ENCODE results near the gene MIEF1.

MIEF1 gene

DNA sequence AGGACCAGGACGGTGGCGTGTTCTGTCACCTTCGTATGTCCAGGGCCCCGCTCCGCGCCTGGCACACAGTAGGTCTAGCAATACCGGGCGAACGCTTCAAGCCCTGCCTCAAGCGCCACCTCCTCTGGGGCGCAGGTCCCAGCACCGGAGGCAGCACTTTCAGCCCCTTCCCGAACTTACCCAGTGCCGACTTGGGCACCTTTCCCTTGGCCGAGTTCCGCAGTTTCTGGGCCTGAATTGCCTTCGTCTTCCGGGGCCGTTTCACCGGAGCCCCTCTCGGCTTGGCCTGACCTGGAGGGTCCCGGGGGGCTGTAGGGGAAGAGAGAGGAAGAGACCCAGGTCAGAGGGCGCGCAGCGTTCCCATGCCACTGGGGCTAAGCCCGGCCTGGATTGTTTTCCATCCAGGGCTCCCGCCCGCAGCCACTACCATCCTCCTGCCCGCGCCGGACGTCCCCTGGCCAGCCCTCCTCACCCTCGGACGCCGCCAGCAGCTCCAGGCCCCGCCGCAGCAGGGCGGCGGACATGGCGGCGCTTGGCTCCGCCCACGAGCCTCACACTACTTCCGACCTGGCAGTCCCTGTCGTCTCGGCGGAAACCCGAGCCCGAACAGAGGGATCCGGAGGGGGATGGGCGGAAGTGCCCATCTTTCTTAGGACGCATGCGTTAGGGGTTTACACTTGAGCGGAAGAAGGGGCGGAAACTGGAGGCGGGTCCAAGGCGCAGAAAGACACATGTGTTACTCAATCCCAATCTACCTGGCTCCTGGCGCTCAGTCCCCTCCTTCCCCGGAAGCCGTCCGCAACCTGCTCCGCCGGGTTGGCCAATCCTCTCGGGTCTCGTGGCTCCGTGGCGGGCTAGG is 30.4 kb downstream of the MIEF1 start, which contains the start of gene RPS19BP1 (continued):
- TF ChIP-seq ZNF335 (tag by site-specific recombination; conservative IDR thresholded peaks at IDR 0.05) (peak; percentile 89), ZNF629 (tag by site-specific recombination; IDR thresholded peaks at IDR 0.05) (peak; percentile 37), ZNF366 (tag by site-specific recombination; conservative IDR thresholded peaks at IDR 0.05) (peak; percentile 92), ZBTB17 (tag by site-specific recombination; IDR thresholded peaks at IDR 0.05) (peak; percentile 91), BCL11A (tag by site-specific recombination; IDR thresholded peaks at IDR 0.05; ENCODE audit: low read depth) (no peak), ZNF184 (tag by site-specific recombination; IDR thresholded peaks at IDR 0.05) (no peak), SP2 (tag by site-specific recombination; IDR thresholded peaks at IDR 0.05) (peak; percentile 98), ZEB2 (tag by site-specific recombination; IDR thresholded peaks at IDR 0.05) (peak; percentile 90; the same call in 1 of the 2 replicates), ZBTB8A (tag by site-specific recombination; IDR thresholded peaks at IDR 0.05) (peak; percentile 51; the same call in 1 of the 2 replicates), ZBTB20 (tag by site-specific recombination; IDR thresholded peaks at IDR 0.05) (peak; percentile 63), YY2 (tag by site-specific recombination; IDR thresholded peaks at IDR 0.05) (peak; percentile 78; the same call in 1 of the 2 replicates), ZNF830 (tag by site-specific recombination; IDR thresholded peaks at IDR 0.05; ENCODE audit: low read depth) (no peak), KLF16 (tag by site-specific recombination; IDR thresholded peaks at IDR 0.05) (peak; percentile 24; the same call in 1 of the 2 replicates), ZIC2 (tag by site-specific recombination; IDR thresholded peaks at IDR 0.05) (peak; percentile 70), ZNF239 (tag by site-specific recombination; IDR thresholded peaks at IDR 0.05) (no peak), ZBTB7A (tag by site-specific recombination; IDR thresholded peaks at IDR 0.05; ENCODE audit: low read depth) (peak; percentile 80; the same call in 1 of the 2 replicates), BCL11B (tag by site-specific recombination; IDR thresholded peaks at IDR 0.05; ENCODE audit: low read depth) (0 out of 2 replicates have a peak, but pooled peaks have one; percentile 29), ZNF660 (tag by site-specific recombination; IDR thresholded peaks at IDR 0.05) (peak; percentile 42; the same call in 1 of the 2 replicates), ZNF341 (tag by site-specific recombination; IDR thresholded peaks at IDR 0.05; ENCODE audit: low read depth) (peak; percentile 95)
- TF ChIP-seq, protein P1, sequence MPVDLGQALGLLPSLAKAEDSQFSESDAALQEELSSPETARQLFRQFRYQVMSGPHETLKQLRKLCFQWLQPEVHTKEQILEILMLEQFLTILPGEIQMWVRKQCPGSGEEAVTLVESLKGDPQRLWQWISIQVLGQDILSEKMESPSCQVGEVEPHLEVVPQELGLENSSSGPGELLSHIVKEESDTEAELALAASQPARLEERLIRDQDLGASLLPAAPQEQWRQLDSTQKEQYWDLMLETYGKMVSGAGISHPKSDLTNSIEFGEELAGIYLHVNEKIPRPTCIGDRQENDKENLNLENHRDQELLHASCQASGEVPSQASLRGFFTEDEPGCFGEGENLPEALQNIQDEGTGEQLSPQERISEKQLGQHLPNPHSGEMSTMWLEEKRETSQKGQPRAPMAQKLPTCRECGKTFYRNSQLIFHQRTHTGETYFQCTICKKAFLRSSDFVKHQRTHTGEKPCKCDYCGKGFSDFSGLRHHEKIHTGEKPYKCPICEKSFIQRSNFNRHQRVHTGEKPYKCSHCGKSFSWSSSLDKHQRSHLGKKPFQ (tag by site-specific recombination; IDR thresholded peaks at IDR 0.05): no peak; the same call in 1 of the 2 replicates
- TF ChIP-seq, protein P2, sequence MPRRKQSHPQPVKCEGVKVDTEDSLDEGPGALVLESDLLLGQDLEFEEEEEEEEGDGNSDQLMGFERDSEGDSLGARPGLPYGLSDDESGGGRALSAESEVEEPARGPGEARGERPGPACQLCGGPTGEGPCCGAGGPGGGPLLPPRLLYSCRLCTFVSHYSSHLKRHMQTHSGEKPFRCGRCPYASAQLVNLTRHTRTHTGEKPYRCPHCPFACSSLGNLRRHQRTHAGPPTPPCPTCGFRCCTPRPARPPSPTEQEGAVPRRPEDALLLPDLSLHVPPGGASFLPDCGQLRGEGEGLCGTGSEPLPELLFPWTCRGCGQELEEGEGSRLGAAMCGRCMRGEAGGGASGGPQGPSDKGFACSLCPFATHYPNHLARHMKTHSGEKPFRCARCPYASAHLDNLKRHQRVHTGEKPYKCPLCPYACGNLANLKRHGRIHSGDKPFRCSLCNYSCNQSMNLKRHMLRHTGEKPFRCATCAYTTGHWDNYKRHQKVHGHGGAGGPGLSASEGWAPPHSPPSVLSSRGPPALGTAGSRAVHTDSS (tag by site-specific recombination; IDR thresholded peaks at IDR 0.05): no peak
- TF ChIP-seq, protein P3, sequence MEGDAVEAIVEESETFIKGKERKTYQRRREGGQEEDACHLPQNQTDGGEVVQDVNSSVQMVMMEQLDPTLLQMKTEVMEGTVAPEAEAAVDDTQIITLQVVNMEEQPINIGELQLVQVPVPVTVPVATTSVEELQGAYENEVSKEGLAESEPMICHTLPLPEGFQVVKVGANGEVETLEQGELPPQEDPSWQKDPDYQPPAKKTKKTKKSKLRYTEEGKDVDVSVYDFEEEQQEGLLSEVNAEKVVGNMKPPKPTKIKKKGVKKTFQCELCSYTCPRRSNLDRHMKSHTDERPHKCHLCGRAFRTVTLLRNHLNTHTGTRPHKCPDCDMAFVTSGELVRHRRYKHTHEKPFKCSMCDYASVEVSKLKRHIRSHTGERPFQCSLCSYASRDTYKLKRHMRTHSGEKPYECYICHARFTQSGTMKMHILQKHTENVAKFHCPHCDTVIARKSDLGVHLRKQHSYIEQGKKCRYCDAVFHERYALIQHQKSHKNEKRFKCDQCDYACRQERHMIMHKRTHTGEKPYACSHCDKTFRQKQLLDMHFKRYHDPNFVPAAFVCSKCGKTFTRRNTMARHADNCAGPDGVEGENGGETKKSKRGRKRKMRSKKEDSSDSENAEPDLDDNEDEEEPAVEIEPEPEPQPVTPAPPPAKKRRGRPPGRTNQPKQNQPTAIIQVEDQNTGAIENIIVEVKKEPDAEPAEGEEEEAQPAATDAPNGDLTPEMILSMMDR (tag by site-specific recombination; IDR thresholded peaks at IDR 0.05): peak; percentile 13; the same call in 1 of the 2 replicates
- TF ChIP-seq, protein P4, sequence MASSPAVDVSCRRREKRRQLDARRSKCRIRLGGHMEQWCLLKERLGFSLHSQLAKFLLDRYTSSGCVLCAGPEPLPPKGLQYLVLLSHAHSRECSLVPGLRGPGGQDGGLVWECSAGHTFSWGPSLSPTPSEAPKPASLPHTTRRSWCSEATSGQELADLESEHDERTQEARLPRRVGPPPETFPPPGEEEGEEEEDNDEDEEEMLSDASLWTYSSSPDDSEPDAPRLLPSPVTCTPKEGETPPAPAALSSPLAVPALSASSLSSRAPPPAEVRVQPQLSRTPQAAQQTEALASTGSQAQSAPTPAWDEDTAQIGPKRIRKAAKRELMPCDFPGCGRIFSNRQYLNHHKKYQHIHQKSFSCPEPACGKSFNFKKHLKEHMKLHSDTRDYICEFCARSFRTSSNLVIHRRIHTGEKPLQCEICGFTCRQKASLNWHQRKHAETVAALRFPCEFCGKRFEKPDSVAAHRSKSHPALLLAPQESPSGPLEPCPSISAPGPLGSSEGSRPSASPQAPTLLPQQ (tag by site-specific recombination; IDR thresholded peaks at IDR 0.05): no peak; the same call in 1 of the 2 replicates
- TF ChIP-seq, protein P5, sequence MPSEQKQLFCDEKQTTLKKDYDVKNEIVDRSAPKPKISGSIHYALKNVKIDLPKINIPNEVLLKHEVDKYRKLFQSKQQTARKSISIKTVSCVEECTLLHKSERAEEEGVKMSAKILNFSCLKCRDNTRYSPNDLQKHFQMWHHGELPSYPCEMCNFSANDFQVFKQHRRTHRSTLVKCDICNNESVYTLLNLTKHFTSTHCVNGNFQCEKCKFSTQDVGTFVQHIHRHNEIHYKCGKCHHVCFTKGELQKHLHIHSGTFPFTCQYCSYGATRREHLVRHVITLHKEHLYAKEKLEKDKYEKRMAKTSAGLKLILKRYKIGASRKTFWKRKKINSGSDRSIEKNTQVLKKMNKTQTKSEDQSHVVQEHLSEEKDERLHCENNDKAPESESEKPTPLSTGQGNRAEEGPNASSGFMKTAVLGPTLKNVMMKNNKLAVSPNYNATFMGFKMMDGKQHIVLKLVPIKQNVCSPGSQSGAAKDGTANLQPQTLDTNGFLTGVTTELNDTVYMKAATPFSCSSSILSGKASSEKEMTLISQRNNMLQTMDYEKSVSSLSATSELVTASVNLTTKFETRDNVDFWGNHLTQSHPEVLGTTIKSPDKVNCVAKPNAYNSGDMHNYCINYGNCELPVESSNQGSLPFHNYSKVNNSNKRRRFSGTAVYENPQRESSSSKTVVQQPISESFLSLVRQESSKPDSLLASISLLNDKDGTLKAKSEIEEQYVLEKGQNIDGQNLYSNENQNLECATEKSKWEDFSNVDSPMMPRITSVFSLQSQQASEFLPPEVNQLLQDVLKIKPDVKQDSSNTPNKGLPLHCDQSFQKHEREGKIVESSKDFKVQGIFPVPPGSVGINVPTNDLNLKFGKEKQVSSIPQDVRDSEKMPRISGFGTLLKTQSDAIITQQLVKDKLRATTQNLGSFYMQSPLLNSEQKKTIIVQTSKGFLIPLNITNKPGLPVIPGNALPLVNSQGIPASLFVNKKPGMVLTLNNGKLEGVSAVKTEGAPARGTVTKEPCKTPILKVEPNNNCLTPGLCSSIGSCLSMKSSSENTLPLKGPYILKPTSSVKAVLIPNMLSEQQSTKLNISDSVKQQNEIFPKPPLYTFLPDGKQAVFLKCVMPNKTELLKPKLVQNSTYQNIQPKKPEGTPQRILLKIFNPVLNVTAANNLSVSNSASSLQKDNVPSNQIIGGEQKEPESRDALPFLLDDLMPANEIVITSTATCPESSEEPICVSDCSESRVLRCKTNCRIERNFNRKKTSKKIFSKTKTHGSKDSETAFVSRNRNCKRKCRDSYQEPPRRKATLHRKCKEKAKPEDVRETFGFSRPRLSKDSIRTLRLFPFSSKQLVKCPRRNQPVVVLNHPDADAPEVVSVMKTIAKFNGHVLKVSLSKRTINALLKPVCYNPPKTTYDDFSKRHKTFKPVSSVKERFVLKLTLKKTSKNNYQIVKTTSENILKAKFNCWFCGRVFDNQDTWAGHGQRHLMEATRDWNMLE (tag by site-specific recombination; conservative IDR thresholded peaks at IDR 0.05; ENCODE audit: low read depth): peak; percentile 69
- TF ChIP-seq, protein P6, sequence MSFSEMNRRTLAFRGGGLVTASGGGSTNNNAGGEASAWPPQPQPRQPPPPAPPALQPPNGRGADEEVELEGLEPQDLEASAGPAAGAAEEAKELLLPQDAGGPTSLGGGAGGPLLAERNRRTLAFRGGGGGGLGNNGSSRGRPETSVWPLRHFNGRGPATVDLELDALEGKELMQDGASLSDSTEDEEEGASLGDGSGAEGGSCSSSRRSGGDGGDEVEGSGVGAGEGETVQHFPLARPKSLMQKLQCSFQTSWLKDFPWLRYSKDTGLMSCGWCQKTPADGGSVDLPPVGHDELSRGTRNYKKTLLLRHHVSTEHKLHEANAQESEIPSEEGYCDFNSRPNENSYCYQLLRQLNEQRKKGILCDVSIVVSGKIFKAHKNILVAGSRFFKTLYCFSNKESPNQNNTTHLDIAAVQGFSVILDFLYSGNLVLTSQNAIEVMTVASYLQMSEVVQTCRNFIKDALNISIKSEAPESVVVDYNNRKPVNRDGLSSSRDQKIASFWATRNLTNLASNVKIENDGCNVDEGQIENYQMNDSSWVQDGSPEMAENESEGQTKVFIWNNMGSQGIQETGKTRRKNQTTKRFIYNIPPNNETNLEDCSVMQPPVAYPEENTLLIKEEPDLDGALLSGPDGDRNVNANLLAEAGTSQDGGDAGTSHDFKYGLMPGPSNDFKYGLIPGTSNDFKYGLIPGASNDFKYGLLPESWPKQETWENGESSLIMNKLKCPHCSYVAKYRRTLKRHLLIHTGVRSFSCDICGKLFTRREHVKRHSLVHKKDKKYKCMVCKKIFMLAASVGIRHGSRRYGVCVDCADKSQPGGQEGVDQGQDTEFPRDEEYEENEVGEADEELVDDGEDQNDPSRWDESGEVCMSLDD (tag by site-specific recombination; IDR thresholded peaks at IDR 0.05): peak; percentile 48; the same call in 1 of the 2 replicates

Measured in HEK293 (cell line).